Measurements from ENCODE around the gene ASGR2.

Gene ASGR2

GRCh38 chr17:7120123-7120522 lies 5.5 kb upstream of the ASGR2 start:
- peak overlapping the region in 6 of 11 experiments; percentile 65 to 98 (median 86); a peak in 12 of 22 replicates for H3K27ac ChIP-seq
- peak overlapping the region in 8 of 11 experiments; percentile 11 to 84 (median 70); a peak in 14 of 22 replicates for H3K4me2 ChIP-seq

GRCh38 chr17:7119314-7119713 lies 4.7 kb upstream of the ASGR2 start:
- Histone ChIP-seq H3K27me3 (no peaks in the 10 kb centered on the region), H3K9ac (peak overlapping the region in 3 of 11 experiments; percentile 16 to 39 (median 28); a peak in 4 of 22 replicates), H3K4me3 (no peak overlapping the region), H3K36me3 (peaks cover 0 to 7% (median 0%) of the 10 kb centered on the region in 11 experiments; a peak in 2 of 22 replicates), H3K4me2 (peak overlapping the region in 10 of 11 experiments; percentile 12 to 84 (median 64); a peak in 15 of 22 replicates), H3K9me3 (replicated peaks in 1 of 11) (peaks cover 0 to 24% (median 8%) of the 10 kb centered on the region in 11 experiments; a peak in 13 of 22 replicates), H3K4me1 (peaks cover 49 to 100% (median 83%) of the 10 kb centered on the region in 10 experiments), H3K27ac (peak overlapping the region in 6 of 11 experiments; percentile 65 to 98 (median 86); a peak in 11 of 22 replicates), H4K20me1 (no peaks in the 10 kb centered on the region)
- no peak for TF ChIP-seq Cebpa-rat (IDR thresholded peaks at IDR 0.05)

More at GRCh38 chr17:7120123-7120522, 5.5 kb upstream of the ASGR2 start:
- Histone ChIP-seq H3K4me3 (no peak overlapping the region), H3K9me3 (replicated peaks in 1 of 11) (peaks cover 0 to 24% (median 8%) of the 10 kb centered on the region in 11 experiments; a peak in 13 of 22 replicates), H3K9ac (peak overlapping the region in 5 of 11 experiments; percentile 44 to 71 (median 66); a peak in 6 of 22 replicates), H4K20me1 (no peaks in the 10 kb centered on the region), H3K36me3 (peaks cover 0 to 7% (median 0%) of the 10 kb centered on the region in 11 experiments; a peak in 2 of 22 replicates), H3K4me1 (peaks cover 41 to 95% (median 76%) of the 10 kb centered on the region in 10 experiments), H3K27me3 (no peaks in the 10 kb centered on the region)
- TF ChIP-seq Cebpa-rat (IDR thresholded peaks at IDR 0.05) = no peak

- Histone ChIP-seq H3K9ac (peak overlapping the region; percentile 61 to 85 (median 75); a peak in 20 of 22 replicates), H3K4me2 (peak overlapping the region; percentile 93 to 99 (median 95)), H3K9me3 (replicated peaks in 1 of 11) (peaks cover 0 to 28% (median 8%) of the 10 kb centered on the region in 11 experiments; a peak in 13 of 22 replicates), H4K20me1 (no peaks in the 10 kb centered on the region), H3K27ac (peak overlapping the region; percentile 78 to 99 (median 91); a peak in 21 of 22 replicates), H3K4me1 (peaks cover 48 to 99% (median 86%) of the 10 kb centered on the region in 10 experiments), H3K27me3 (no peaks in the 10 kb centered on the region), H3K4me3 (peak overlapping the region in 6 of 10 experiments; percentile 19 to 65 (median 48); a peak in 12 of 20 replicates), H3K36me3 (peaks cover 0 to 7% (median 0%) of the 10 kb centered on the region in 11 experiments; a peak in 2 of 22 replicates)
- peak; percentile 32 to 94 (median 84); a peak in 15 of 22 replicates for TF ChIP-seq Cebpa-rat (IDR thresholded peaks at IDR 0.05)
These were observed 423 bp upstream of the ASGR2 start for GRCh38 chr17:7114875-7115614.

- Histone ChIP-seq H4K20me1 (no peaks in the 10 kb centered on the region), H3K9ac (peak overlapping the region; percentile 51 to 85 (median 75); a peak in 20 of 22 replicates), H3K4me2 (peak overlapping the region; percentile 93 to 99 (median 95)), H3K4me1 (peaks cover 40 to 94% (median 80%) of the 10 kb centered on the region in 10 experiments), H3K27me3 (no peaks in the 10 kb centered on the region), H3K9me3 (replicated peaks in 1 of 11) (peaks cover 0 to 28% (median 8%) of the 10 kb centered on the region in 11 experiments; a peak in 13 of 22 replicates), H3K27ac (peak overlapping the region; percentile 78 to 99 (median 91); a peak in 19 of 22 replicates), H3K36me3 (peaks cover 0 to 7% (median 0%) of the 10 kb centered on the region in 11 experiments; a peak in 2 of 22 replicates), H3K4me3 (peak overlapping the region in 7 of 10 experiments; percentile 34 to 65 (median 47); a peak in 12 of 20 replicates)
- no peak for TF ChIP-seq Cebpa-rat (IDR thresholded peaks at IDR 0.05)
These were observed 1.1 kb downstream of the ASGR2 start for GRCh38 chr17:7113273-7114071.

- Histone ChIP-seq H4K20me1 (no peaks in the 10 kb centered on the region), H3K4me1 (peaks cover 35 to 93% (median 73%) of the 10 kb centered on the region in 10 experiments), H3K9ac (peak overlapping the region in 5 of 11 experiments; percentile 7 to 84 (median 45); a peak in 6 of 22 replicates), H3K4me3 (peak overlapping the region in 4 of 10 experiments; percentile 23 to 57 (median 45); a peak in 4 of 20 replicates), H3K9me3 (replicated peaks in 1 of 11) (peaks cover 0 to 24% (median 6%) of the 10 kb centered on the region in 11 experiments; a peak in 13 of 22 replicates), H3K27me3 (no peaks in the 10 kb centered on the region), H3K27ac (peak overlapping the region in 8 of 11 experiments; percentile 19 to 99 (median 92); a peak in 12 of 22 replicates), H3K4me2 (peak overlapping the region in 9 of 11 experiments; percentile 10 to 99 (median 95); a peak in 17 of 22 replicates), H3K36me3 (peaks cover 0 to 6% (median 0%) of the 10 kb centered on the region in 11 experiments; a peak in 3 of 22 replicates)
- no peak for TF ChIP-seq Cebpa-rat (IDR thresholded peaks at IDR 0.05)
These were observed 2.0 kb downstream of the ASGR2 start for GRCh38 chr17:7112510-7113108.

GRCh38 chr17:7111784-7112509 lies 2.7 kb downstream of the ASGR2 start:
- Histone ChIP-seq H3K9me3 (replicated peaks in 1 of 11) (peaks cover 0 to 17% (median under 1%) of the 10 kb centered on the region in 11 experiments; a peak in 10 of 22 replicates), H3K4me2 (peak overlapping the region in 9 of 11 experiments; percentile 10 to 99 (median 95); a peak in 16 of 22 replicates), H3K4me3 (peak overlapping the region in 3 of 10 experiments; percentile 23 to 57 (median 43); a peak in 3 of 20 replicates), H3K36me3 (peaks cover 0 to 4% (median 0%) of the 10 kb centered on the region in 11 experiments; a peak in 3 of 22 replicates), H3K9ac (peak overlapping the region in 5 of 11 experiments; percentile 7 to 84 (median 45); a peak in 6 of 22 replicates), H3K27me3 (no peaks in the 10 kb centered on the region), H4K20me1 (no peaks in the 10 kb centered on the region), H3K27ac (peak overlapping the region in 7 of 11 experiments; percentile 19 to 99 (median 92); a peak in 12 of 22 replicates), H3K4me1 (peaks cover 41 to 93% (median 76%) of the 10 kb centered on the region in 10 experiments)
- no peak for TF ChIP-seq Cebpa-rat (IDR thresholded peaks at IDR 0.05)

Measured in BLaER1 treated with 17β-estradiol and CSF1 and Interleukin-3, amounts not matched to agents 10 nM and 100 nM (cell line).